CD14-positive monocyte (primary cell): ENCODE results near the gene CELSR1. TPM values are rescaled to one million over a fixed set of nuclear protein-coding genes. Genes with fewer than 3 reads are reported as not detected.

ENCODE experiments used
- DNase-seq, 3 donors: peaks; one replicate each; pipeline ENCODE4 v3.0.0-alpha.2; 2011 to 2022
- H2AFZ ChIP-seq: 2 replicates; pipeline ENCODE4 v1.6.0; 2012; ENCODE audit warnings: mild to moderate bottlenecking, low read depth, low read length, inconsistent platforms; ENCODE audit not compliant: insufficient read depth, poor library complexity, severe bottlenecking
- H3K27ac ChIP-seq, 2 donors: 1 replicate in 1 of 2; 2 replicates in 1 of 2; pipeline ENCODE4 v1.5.1; 2012 to 2013; ENCODE audit warnings: low read length in 2 of 2, control low read depth in 1 of 2, inconsistent platforms in 1 of 2, low read depth in 1 of 2, mild to moderate bottlenecking in 1 of 2
- H3K27me3 ChIP-seq, 2 donors: one replicate each; pipeline versions ENCODE4 v1.6.0 to v1.6.1; 2011 to 2013; ENCODE audit warnings: low read length in 2 of 2; ENCODE audit not compliant: control insufficient read depth in 2 of 2, insufficient read depth in 2 of 2
- H3K36me3 ChIP-seq, 2 donors: replicated peaks in 1 of 2; 1 replicate in 1 of 2; 2 replicates in 1 of 2; pipeline versions ENCODE4 v1.5.1 to v1.6.1; 2012 to 2013; ENCODE audit warnings: low read length in 2 of 2, control low read depth in 1 of 2, inconsistent platforms in 1 of 2, mild to moderate bottlenecking in 1 of 2; ENCODE audit not compliant: insufficient read depth in 2 of 2, control insufficient read depth in 1 of 2
- H3K4me1 ChIP-seq, 2 donors: 1 replicate in 1 of 2; 2 replicates in 1 of 2; pipeline versions ENCODE4 v1.5.1 to v1.6.1; 2012 to 2013; ENCODE audit warnings: low read length in 2 of 2, control low read depth in 1 of 2, inconsistent platforms in 1 of 2, mild to moderate bottlenecking in 1 of 2, moderate library complexity in 1 of 2; ENCODE audit not compliant: insufficient read depth in 2 of 2, control insufficient read depth in 1 of 2
- H3K4me2 ChIP-seq: replicated peaks from 2 replicates; pipeline ENCODE3; 2012; ENCODE audit warnings: low read length, moderate library complexity, mild to moderate bottlenecking; ENCODE audit not compliant: poor library complexity, severe bottlenecking; ENCODE audit errors: extremely low read depth
- H3K4me3 ChIP-seq, 3 experiments: fragments of 200-600 bp in 1 of 3; sonication (generic) in 1 of 3; replicated peaks in 1 of 3; 1 replicate in 2 of 3; 2 replicates in 1 of 3; pipeline ENCODE4 v1.5.1; 2011 to 2013; ENCODE audit warnings: low read length in 3 of 3, mild to moderate bottlenecking in 3 of 3, control low read depth in 2 of 3, low read depth in 2 of 3, inconsistent platforms in 1 of 3, moderate library complexity in 1 of 3
- H3K79me2 ChIP-seq: 2 replicates; pipeline ENCODE4 v1.6.0; 2012; ENCODE audit warnings: mild to moderate bottlenecking, control low read depth, inconsistent platforms, low read length, moderate library complexity; ENCODE audit not compliant: insufficient read depth
- H3K9ac ChIP-seq: 2 replicates; pipeline ENCODE4 v1.6.0; 2017; ENCODE audit warnings: low read length, mild to moderate bottlenecking; ENCODE audit not compliant: insufficient read depth, poor library complexity, severe bottlenecking
- H3K9me3 ChIP-seq, 2 donors: replicated peaks in 1 of 2; 1 replicate in 1 of 2; 2 replicates in 1 of 2; pipeline versions ENCODE4 v1.5.1 to v1.6.1; 2012 to 2013; ENCODE audit warnings: low read length in 2 of 2, control low read depth in 1 of 2; ENCODE audit not compliant: control insufficient read depth in 1 of 2, insufficient read depth in 1 of 2
- H4K20me1 ChIP-seq: 2 replicates; pipeline ENCODE4 v1.6.0; 2012; ENCODE audit warnings: mild to moderate bottlenecking, low read length, control low read depth, moderate library complexity; ENCODE audit not compliant: insufficient read depth
- H3K27ac Mint-ChIP-seq, 7 donors: one replicate each; pipeline ENCODE4 v1.8.0; 2020; ENCODE audit warnings: mild to moderate bottlenecking in 7 of 7, mixed read lengths in 7 of 7, moderate library complexity in 6 of 7, inconsistent platforms in 2 of 7
- H3K27me3 Mint-ChIP-seq, 3 donors: one replicate each; pipeline ENCODE4 v1.8.0; 2021 to 2022; ENCODE audit warnings: low read depth in 3 of 3, mild to moderate bottlenecking in 3 of 3, mixed read lengths in 3 of 3, moderate library complexity in 3 of 3, inconsistent platforms in 1 of 3
- H3K36me3 Mint-ChIP-seq, 2 donors: one replicate each; pipeline ENCODE4 v1.8.0; 2020; ENCODE audit warnings: mixed read lengths in 2 of 2, inconsistent platforms in 1 of 2, mild to moderate bottlenecking in 1 of 2
- H3K4me1 Mint-ChIP-seq: one replicate; pipeline ENCODE4 v1.8.0; 2020; ENCODE audit warnings: mild to moderate bottlenecking, mixed read lengths
- H3K4me3 Mint-ChIP-seq, 2 donors: one replicate each; pipeline ENCODE4 v1.8.0; 2020; ENCODE audit warnings: mild to moderate bottlenecking in 2 of 2, mixed read lengths in 2 of 2, moderate library complexity in 1 of 2
- H3K9me3 Mint-ChIP-seq, 7 donors: one replicate each; pipeline ENCODE4 v1.8.0; 2020 to 2022; ENCODE audit warnings: mixed read lengths in 7 of 7, mild to moderate bottlenecking in 6 of 7, moderate library complexity in 6 of 7, inconsistent platforms in 2 of 7
- WGBS: methylation state at CpG from one replicate; pipeline ENCODE4 v1.1.5; 2013; ENCODE audit warnings: missing lambda C conversion rate; ENCODE audit not compliant: insufficient coverage; 5-methylcytosine and 5-hydroxymethylcytosine counted together
- intact Hi-C, 2 donors: fragments of 100-400 bp; cut with micrococcal nuclease; formaldehyde crosslinking; loops; one replicate each; pipeline versions ENCODE4 v1.15.0 to v1.15.1; 2023
- polyA plus RNA-seq, 3 donors: library from polyadenylated mRNA; depleted of rRNA in 1 of 3; unstranded in 2 of 3; stranded (reverse) in 1 of 3; fragments of 300-500 nt in 2 of 3; fragments of >200 nt in 1 of 3; fragmentation: Illumina TruSeq in 2 of 3; gene quantifications; 1 replicate in 2 of 3; 2 replicates in 1 of 3; pipeline ENCODE4 v1.2.3, GENCODE V29; 2012 to 2021
- TF ChIP-seq, protein P1 (sequence below): fragments of 200-600 bp; IDR thresholded peaks from one replicate; pipeline ENCODE4 v1.8.0; 2022; ENCODE audit warnings: antibody characterized with exemption, mild to moderate bottlenecking

CELSR1 gene
- polyA plus RNA-seq, 3 donors, result 0.16 TPM; not detected in 2

- no peak for DNase-seq
- peaks cover 22 to 27% of the 10 kb centered on the region in 2 donors for H3K9me3 ChIP-seq
- peak overlapping the region; percentile 57 for H3K4me2 ChIP-seq
These were observed 760 bp upstream of the CELSR1 start for GRCh38 chr22:46537946-46538813.

GRCh38 chr22:46536537-46537224, 739 bp downstream of the CELSR1 start:
- TF ChIP-seq, protein P1, sequence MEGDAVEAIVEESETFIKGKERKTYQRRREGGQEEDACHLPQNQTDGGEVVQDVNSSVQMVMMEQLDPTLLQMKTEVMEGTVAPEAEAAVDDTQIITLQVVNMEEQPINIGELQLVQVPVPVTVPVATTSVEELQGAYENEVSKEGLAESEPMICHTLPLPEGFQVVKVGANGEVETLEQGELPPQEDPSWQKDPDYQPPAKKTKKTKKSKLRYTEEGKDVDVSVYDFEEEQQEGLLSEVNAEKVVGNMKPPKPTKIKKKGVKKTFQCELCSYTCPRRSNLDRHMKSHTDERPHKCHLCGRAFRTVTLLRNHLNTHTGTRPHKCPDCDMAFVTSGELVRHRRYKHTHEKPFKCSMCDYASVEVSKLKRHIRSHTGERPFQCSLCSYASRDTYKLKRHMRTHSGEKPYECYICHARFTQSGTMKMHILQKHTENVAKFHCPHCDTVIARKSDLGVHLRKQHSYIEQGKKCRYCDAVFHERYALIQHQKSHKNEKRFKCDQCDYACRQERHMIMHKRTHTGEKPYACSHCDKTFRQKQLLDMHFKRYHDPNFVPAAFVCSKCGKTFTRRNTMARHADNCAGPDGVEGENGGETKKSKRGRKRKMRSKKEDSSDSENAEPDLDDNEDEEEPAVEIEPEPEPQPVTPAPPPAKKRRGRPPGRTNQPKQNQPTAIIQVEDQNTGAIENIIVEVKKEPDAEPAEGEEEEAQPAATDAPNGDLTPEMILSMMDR, result no peak
- H3K4me2 ChIP-seq, result peak overlapping the region; percentile 76
- Mint-ChIP-seq H3K4me1 (peaks cover 10% of the 10 kb centered on the region), H3K27ac (no peak overlapping the region), H3K9me3 (peaks cover 5 to 30% (median 20%) of the 10 kb centered on the region in 7 donors), H3K4me3 (no peak overlapping the region), H3K36me3 (peaks cover 8 to 10% of the 10 kb centered on the region in 2 donors), H3K27me3 (peaks cover 48 to 55% (median 52%) of the 10 kb centered on the region in 3 donors)
- no peak for DNase-seq
- no peak overlapping the region for H3K27ac ChIP-seq
- intact Hi-C loops, result no loop called here
- peak overlapping the region in 1 of 3 experiments; percentile 51 for H3K4me3 ChIP-seq
- H3K9ac ChIP-seq, result no peak overlapping the region
- no peak overlapping the region for H2AFZ ChIP-seq
- 5% methylated on average over 115 of the region's 118 CpGs for WGBS
- H3K4me1 ChIP-seq, result peaks cover 10 to 12% of the 10 kb centered on the region in 2 donors
- no peaks in the 10 kb centered on the region for H4K20me1 ChIP-seq
- H3K27me3 ChIP-seq, result peaks cover 24 to 42% of the 10 kb centered on the region in 2 donors
- peaks cover 22 to 27% of the 10 kb centered on the region in 2 donors for H3K9me3 ChIP-seq
- H3K36me3 ChIP-seq, result no peaks in the 10 kb centered on the region
- no peaks in the 10 kb centered on the region for H3K79me2 ChIP-seq

More at GRCh38 chr22:46537946-46538813, 760 bp upstream of the CELSR1 start:
- Histone ChIP-seq H3K27me3 (peaks cover 24 to 47% of the 10 kb centered on the region in 2 donors), H4K20me1 (no peaks in the 10 kb centered on the region), H3K9ac (no peak overlapping the region), H3K4me1 (peaks cover 10 to 12% of the 10 kb centered on the region in 2 donors), H3K79me2 (no peaks in the 10 kb centered on the region), H3K4me3 (peak overlapping the region in 1 of 3 experiments; percentile 46), H2AFZ (no peak overlapping the region), H3K36me3 (no peaks in the 10 kb centered on the region), H3K27ac (no peak overlapping the region)
- TF ChIP-seq, protein P1, result no peak
- Mint-ChIP-seq H3K9me3 (peaks cover 5 to 30% (median 20%) of the 10 kb centered on the region in 7 donors), H3K36me3 (peaks cover 8 to 10% of the 10 kb centered on the region in 2 donors), H3K27me3 (peaks cover 45 to 63% (median 49%) of the 10 kb centered on the region in 3 donors), H3K4me1 (peaks cover 10% of the 10 kb centered on the region), H3K27ac (peak overlapping the region in 1 of 7 donors; percentile 68), H3K4me3 (peak overlapping the region; percentile 58 to 87)
- WGBS, result 1% methylated on average over 52 of the region's 70 CpGs
- intact Hi-C loops, result no loop called here
